GM18498 (cell line): Measurements from ENCODE around the gene CAPSL.
A peak's percentile ranks its signal among the peaks of the same experiment; 100 is the strongest.
"Not testable (repeated sequence)": the region's sequence is repeated elsewhere in the genome, so short reads cannot be mapped to it uniquely, and the experiment has no call there.

ENCODE experiments used
- ATAC-seq: cut with Tn5 transposase; IDR thresholded peaks from one replicate; pipeline ENCODE4 v1.9.1; 2021; ENCODE audit warnings: mild to moderate bottlenecking, moderate library complexity; ENCODE audit not compliant: unreplicated experiment

The CAPSL gene

GRCh38 chr5:35938568-35939227 lies at the start of gene CAPSL:
TSS of gene CAPSL (minus strand) at chr5:35938622. CDS start at chr5:35921120, 17,502 bp downstream.
- ATAC-seq, result no peak

DNA sequence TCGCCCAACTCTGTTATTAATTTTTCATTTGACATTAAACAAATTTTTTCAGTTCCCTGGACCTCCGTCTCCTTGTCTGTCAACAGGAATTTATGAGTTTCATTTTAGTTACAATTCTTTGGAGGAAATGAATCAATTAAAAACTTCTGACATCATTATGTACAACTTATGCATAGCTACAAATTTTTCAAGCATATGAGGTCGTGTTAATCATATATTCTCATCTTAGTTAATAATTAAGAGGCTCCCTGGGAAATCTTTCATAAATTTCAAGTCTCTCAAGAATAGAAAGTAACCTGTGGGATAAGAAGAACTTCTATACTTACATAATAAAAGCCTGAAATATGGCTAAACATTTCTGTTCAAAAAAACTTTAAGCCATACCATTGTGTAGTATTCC lies 49.4 kb upstream of the CAPSL start:
- no peak for ATAC-seq

- no peak for ATAC-seq
Observed at GRCh38 chr5:35979715-35980114, 41.3 kb upstream of the CAPSL start.

GRCh38 chr5:35976859-35977258 lies 38.4 kb upstream of the CAPSL start:
- not testable (repeated sequence) for ATAC-seq

DNA sequence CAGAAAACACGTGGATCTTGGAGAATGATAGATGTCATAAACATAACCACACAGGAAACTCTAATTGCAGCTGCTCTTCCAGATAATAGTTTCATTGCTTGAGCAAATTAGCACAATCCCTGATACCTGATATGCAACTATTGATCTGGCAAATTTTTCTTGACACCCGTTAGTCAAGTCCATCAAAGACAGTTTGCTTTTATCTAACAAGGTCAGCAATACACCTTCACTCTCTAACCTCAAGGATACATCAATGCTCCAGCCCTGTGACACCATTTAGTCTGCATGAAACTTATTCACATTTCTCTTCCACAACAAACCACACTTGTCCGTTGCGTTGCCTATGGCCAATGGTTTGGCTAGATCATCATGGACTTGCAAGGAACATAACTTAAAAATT lies 36.1 kb upstream of the CAPSL start:
- no peak for ATAC-seq

DNA sequence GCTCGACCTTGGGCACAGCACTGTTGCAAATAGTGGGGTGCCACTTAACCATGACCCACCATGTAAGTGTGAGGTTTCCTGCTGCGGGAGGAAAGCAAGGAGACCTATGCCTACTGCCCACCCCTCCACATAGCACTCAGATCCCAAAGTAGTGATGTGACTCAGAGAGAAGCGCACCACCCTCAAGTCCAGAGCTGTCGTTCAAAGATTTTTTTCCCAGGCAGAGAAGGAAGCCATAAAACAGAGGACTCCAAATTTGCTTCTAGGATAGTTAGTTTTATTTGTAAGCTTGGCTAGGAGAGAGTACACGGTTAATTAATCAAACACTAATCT lies 33.4 kb upstream of the CAPSL start:
- no peak for ATAC-seq

DNA sequence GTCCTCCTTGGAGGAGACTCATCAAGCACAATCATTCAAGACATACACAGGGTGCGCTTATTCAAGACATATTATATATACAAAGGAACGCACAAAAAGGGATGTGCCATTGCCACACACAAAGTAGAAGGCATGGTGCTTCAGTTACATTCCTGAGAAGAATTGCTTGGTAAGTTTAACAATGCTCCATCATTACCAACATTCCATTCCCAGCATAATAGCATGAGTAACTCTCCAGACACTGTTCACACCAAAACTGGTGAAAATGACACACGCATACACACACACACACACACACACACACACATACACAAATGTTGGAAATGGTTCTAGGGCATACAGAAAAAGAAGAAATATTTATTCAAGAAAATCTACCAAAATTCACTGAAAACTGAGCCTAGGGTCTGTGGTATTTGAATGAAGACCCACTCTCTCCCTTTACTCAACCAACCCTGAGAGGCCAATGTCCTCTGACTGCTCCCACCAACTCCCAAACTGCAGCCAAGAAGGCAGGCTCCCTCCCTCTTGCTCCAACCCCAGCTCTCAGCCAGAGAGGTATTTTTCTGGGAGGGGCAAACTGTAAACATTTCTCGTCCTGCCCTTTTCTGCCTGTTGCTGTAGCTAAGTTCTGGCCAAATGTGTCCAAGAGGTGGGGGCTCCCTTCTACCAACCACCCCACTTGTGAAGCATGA lies 32.9 kb upstream of the CAPSL start:
- ATAC-seq, result no peak

DNA sequence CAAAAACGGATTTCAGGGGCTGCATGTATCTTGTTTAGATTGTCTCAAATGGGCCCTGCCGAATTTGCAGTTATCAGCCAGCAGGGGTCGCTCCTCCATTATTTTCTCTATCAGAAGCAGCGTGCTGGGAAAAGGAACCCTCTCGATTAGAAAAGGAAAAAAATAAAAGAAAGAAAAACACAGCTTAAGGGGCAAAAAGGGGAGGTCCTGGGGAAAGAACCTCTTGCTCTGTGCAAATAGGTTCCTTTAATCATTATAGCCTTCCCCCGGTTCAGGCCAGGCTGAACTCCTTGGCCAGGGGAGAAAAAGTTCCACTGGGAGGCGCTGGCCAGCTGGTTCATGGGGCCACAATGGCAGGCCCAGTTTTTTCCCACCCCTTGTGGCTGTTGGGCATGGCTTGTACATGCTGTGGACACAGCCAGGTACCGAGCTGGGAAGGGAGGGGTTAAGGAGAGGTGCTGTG lies 25.0 kb upstream of the CAPSL start:
- ATAC-seq, result no peak

DNA sequence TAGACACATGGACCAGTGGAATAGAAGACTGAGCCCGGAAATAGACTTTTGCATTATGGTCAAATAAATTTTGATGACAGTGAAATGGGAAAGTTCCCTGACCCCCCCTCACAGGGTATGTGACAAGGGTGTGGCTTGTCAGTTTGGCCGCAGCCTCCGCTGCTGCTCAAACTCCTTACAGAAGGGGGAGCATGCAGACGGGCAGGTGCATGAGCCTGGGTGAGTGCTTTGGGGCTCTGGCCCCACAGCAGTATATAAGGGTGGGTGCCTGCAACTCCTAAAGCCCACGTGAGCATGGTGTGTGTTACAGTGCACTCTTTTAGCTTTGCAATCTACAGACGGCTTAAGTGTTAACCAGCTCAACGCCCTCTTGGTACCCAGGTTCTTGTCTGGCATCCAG lies 21.9 kb upstream of the CAPSL start:
- ATAC-seq, result no peak

DNA sequence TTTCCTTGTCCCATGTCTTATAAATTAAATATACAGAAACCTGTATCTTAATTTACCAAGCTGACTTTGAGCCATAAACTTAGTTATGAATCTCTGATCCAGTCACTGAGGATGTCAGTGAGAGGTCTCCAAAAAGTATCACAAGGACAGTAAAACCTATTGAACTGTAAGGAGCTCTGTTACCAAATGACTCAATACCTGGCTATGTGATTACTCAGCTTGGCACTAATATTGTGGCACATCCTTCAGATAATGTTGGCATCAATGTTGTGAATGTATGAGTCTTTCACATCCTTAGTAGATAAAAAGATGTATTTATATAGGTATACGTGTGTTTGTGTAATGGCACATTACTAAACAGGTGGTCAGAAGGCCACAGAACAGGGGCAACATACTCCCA lies 18.0 kb upstream of the CAPSL start:
- ATAC-seq, result no peak

GRCh38 chr5:35954175-35954574 lies 15.8 kb upstream of the CAPSL start:
- ATAC-seq, result no peak

GRCh38 chr5:35947085-35947484 lies 8.7 kb upstream of the CAPSL start:
- ATAC-seq, result no peak

DNA sequence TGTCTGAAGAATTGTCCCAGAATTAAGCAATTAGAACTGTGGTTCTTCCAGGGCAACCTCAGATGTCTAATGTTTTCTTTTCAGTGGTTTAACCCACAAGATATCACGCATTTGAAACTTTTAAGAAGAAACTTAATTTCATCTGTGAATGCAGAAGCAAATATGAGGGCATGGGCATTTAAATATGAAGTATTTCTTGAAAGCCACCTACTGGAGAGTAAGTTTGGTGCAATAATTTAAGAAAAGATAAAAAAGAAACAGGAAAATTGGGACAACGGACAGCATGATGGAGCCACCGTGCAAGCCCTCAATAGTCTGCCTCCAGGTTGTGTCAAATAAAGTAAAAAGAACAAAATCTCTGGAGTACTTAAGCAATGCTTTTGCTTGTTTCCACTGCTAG lies 1.2 kb upstream of the CAPSL start:
- no peak for ATAC-seq

DNA sequence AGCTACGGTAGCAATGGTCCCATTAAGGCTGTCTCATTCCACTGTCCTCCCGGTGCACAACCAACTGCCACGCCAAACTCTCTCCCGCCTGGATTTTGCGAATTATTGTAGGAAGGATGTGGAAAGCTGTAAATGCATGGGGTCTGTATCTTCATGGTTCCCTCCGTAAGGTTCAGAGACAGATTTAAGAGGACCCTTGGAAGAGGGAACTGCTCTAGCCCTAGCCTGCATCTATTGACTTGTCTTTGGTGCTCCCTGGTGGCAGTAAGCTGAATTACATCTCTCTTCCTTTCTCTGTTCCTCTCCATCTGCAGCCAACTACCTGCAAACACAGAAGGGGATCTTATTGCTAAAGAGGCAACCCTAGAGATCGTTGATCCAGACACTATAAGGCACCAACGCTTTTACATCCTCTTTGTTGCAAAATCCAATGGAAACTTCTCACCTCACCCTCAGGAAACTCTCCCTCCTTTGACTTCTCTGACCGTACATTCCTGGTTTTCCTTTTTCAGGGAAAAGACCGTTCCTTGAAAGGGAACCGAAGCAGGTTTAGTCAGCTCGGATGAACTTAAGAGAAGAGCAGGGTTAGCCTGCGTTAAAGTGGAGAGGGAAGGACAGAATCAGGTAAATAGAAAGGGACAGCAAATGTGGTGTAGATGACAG lies 11.9 kb downstream of the CAPSL start:
- ATAC-seq, result peak; percentile 76

- ATAC-seq, result peak; percentile 73
Observed at GRCh38 chr5:35924950-35925722, 13.3 kb downstream of the CAPSL start.

DNA sequence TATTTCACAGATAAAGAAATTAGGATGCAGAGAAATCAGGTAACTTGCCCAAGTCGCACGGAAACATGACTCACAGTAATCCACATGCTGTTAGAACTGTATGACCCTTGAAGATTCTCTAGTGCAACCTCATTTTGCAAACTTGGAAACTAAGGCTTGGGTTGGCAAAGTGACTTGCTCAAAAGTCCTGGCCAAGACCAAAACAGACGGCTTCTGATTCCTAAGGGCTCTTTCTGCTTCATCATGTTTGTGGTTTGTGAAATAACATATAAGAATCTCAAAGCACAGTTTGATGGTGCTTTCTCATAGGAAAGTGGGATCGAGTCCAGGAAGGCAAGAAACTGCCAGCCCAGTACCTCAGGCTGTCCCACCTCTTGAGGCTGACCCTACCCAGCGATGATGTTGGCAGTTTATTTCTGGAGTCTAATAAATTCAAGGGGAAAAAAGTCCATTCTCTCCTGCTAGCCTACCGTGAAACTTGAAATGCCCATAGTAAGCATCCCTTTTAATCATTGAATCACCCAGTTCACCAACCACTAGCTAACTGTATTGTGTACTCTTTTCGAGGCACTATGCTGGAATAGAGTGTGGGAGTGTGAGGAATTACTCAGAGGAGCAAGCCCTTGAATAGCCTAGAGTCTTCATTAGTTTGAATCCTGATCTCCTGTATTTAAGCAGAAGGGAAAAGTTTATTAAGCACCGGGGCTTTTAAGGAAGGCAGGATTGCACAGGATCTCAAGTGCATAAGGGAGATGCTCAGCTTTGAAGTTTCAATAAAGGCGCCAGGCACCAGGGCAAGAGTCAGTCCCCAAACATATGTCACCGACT lies 14.1 kb downstream of the CAPSL start:
- no peak for ATAC-seq

DNA sequence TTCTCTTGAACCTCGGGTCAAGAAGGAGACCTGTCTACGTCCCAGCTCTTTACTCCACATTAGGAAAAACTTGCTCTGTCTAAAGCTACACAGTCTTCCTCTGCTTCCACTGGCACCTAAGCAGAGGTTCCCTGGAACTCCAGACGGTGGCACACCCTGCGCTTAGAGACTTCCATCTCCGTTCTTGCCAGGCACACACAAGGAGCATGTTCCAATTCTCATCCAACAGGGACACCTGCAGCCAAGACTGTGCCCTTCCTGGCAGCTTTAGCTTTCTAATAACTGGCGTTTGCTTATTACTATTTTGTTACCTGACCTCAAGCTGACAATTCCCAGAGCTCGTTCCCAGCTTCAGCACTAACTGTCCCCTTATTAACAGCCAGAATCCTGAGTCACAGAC lies 16.0 kb downstream of the CAPSL start:
- no peak for ATAC-seq

GRCh38 chr5:35921930-35922329 lies 16.5 kb downstream of the CAPSL start:
- no peak for ATAC-seq

DNA sequence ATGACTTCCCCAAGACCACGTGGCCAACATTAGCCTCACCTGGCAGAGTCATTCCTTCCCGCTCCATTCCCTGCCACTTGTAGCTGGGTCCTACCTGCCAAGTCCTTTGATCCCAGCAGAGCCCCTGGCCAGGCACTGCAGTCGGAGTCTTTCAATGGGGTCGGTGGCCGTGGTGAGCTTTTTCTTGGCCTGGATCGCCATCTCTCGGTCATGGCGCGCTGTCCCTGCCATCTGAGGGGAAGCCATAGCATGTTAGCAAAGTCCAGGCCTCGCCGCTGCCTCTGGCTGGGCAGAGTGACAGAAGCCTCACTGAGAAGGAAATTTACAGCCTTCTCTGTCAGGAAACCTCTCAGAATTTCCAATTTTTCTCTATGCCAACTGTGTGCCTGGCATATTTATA lies 17.5 kb downstream of the CAPSL start:
- no peak for ATAC-seq

DNA sequence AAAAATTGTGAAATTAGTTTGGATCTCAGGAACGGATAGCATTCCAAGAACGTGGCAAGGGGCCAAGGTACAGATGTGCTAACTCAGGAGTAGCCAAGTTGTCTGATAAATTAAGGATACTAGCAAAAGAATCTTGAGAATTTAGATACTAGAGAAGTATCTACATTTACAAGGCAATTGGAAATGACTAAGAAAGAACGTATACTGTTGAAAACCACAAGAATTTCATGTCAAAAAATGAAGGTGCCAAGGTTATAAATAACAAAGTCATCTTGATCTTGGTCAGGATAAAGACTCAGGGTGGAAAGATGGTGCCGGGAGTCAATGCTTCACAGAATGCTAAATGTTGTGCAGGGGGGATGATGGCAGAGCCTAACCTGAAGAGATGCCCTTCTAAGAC lies 19.2 kb downstream of the CAPSL start:
- no peak for ATAC-seq

DNA sequence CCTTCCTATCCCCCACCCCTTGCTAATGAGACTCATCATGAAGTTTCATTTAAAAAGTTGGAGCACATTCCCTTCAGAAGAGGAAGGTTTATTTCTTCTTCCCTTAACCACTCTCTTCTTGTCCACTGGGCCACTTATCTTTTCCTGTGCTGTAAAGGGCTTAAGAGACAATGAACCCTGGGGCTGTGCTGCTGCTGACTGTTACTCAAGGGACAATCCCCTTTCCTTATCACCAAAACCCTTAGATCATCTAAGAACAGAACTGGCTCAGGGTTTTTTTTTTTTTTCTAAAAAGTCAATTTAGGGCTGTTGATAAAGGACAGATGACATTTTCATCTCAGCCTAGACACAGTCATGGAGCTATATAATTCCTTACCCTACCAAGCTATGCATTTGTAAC lies 29.6 kb downstream of the CAPSL start:
- ATAC-seq, result no peak
